HG02981 (cell line): ENCODE measurements around the gene NFIC.

Experiments used
- ATAC-seq: cut with Tn5 transposase; IDR thresholded peaks from one replicate; pipeline ENCODE4 v1.9.1; 2021; ENCODE audit warnings: mild to moderate bottlenecking, moderate library complexity; ENCODE audit not compliant: unreplicated experiment

NFIC gene

DNA sequence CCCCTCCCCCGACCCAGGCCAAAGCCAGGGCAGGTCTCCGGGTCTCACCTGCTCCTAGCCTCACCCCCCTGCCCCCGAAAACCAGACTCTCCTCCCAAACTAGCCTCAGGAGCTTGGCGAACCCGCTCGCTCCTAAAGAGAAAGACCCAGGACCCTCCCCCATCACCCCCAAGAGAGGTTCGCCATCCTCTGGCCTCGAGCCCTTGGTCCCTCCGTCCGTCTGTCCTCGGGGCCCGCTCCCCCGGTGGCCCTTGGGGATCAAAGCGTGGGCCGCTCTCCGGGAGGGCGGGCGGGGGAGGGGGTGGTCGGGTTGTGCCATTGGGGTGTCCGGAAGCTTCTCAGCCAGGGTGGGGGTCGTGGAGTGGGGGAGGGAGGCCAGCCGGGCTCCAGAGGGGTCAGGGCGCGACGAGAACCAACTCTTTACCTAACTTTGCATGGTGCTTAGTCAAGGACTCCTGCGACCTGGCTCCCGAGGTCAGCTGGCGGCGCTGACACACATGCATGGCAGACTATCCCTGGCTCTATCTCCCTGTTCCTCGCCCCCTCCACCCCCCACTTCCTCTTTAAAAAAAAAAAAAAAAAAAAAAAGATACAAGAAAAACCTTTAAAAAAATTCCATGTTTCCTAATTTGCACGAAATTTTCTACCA is 98.3 kb downstream of the NFIC start:
- no peak for ATAC-seq

DNA sequence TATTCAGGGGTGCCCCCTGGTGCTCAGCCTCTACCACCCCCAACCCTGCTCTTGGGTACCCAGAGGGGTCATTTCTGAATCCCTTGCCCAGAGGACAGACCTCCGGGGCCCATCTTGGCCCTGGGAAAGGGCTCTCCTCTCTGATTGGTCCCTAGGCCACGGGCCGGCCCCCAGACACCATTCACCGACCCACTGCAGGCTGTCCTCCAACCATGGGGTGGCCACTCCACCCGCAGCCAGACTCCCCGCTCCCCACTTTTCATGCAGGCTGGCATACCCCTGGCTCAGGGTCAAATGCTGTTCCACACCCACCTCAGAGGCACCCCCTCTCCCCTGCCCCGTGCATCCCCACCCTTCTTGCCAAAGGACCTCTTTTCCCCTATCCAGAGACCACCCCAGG is 99.2 kb downstream of the NFIC start:
- no peak for ATAC-seq

- no peak for ATAC-seq
Observed at GRCh38 chr19:3466635-3467034, 100.3 kb downstream of the NFIC start.

DNA sequence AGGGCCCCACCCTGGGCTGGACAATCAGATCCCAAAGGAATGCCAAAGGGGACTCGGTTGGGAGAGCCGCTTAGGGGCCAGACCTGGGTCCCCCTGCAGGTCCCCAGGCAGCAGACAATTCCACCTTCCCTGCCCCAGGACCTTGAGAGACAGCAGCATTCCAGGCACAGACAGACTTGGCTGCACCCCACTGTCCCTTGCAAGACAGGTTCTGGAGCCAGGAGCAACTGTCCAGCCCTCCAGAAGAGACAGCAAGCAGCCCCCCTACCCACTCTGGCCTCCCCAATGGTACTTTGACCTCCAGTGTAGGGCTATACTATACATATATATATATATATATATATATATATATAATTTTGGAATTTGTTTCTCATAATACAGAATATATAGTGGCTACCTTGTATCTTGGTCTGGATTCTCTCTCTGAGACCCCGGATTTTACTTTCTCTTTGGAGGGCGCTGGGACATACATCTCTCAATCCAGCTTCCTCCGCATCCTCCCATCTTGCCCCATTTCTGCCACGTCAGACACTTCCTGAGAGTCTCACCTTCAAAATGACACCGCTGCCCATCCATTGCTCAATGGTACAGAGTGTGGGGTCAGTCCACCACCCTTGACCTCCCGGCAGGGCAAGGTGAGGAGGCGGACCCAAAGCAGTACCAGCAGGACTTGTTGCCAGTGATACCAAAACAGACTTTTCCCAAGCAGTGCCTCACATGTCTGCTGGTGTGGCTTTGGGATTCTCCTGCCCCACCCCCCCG is 101.2 kb downstream of the NFIC start:
- ATAC-seq = no peak

DNA sequence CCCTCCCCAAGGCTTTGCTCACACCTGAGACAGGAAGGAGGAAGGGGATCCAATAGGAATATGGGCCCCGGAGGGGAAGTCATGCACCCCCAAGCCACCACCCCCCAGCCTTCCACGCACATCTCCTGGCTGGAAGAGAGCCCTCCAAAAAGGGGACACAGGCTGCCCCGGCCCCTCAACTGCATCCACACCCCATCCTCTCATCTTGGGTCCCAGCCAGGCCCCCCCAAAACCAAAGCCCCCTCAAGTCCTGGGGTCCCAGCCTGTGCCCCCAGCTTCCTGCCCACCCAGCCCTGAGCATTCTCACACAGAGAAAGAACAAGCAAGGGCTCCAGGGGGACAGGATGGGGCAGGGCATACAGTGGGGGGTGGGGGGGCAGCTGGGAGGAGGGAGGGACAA is 101.8 kb downstream of the NFIC start:
- ATAC-seq = no peak

- ATAC-seq = no peak
Observed at GRCh38 chr19:3469638-3470499, 103.5 kb downstream of the NFIC start.

DNA sequence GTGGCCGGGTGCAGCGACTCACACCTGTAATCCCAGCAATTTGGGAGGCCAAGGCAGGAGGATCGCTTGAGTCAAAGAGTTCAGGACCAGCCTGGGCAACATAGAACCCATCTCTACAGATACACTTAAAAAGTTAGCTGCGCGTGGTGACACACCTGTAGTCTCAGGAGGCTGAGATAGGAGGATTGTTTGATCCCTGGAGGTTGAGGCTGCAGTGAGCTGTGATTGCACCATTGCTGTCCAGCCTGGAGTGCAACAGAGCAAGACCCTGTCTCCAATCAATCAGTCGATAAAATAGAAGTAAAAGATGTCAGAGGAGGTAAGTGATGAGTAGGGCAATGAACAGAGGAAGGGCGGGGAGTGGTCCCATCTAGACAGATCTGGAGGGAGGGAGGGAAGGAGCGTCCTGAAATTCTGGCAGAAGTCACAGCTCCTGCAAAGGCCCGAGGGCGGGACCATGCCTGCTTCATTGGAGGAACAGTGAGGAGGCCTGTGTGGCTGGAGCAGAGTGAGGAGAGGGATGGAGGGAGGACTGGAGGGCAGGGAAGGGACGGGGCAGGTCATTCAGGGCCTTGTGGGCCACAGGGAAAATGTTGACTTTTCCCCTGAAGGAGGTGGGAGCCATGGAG is 104.2 kb downstream of the NFIC start:
- ATAC-seq = no peak

DNA sequence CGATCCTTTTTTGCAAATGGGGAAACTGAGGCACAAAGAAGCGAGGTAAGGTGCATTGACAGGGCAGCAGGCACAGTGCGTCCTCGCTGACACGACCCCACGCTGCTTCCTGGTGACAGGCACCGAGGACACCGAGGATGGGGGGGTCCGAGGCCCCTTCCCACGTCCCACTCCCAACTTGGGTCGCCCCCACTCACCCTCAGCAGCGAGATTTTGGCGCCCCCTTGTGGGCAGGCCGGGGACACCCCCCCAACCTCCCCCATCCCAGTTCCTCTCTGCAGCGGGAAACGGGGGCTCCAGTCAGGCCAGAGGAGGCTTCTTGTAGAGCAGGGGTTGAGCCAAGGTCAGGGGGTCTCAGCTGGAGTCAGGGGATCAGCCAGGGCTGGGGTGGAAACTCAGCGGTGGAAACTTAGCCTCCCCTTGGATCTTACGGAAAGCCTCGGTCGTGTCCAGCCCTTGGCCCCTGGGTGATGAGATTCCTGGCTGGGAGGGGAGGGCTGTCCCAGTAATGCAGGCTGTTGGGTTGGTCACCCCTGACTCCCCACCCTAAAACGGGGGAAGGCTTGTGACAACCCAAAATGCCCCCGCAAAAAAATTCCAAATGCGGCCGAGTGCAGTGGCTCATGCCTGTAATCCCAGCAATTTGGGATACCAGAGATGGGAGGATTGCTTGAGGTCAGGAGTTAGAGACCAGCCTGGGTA is 105.7 kb downstream of the NFIC start:
- no peak for ATAC-seq

GRCh38 chr19:3474010-3474409 is 107.6 kb downstream of the NFIC start:
- ATAC-seq = no peak

- no peak for ATAC-seq
Observed at GRCh38 chr19:3474614-3475013, 108.2 kb downstream of the NFIC start.

GRCh38 chr19:3475449-3475848 is 109.1 kb downstream of the NFIC start:
- ATAC-seq = no peak

DNA sequence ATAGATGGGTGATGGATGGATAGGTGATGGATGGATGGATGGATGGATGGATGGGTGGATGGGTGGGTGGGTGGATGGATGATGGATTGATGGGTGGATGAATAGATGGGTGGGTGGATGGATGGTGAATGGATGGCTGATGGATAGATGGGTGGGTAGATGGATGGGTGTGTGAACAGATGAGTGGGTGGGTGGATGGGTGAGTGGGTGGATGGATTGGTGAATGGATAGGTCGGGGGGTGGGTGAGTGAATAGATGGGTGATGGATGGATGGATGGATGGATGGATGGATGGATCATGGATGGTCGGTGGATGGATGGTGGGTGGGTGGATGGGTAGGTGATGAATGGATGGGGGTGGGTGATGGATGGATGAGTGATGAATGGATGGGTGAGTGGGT is 110.4 kb downstream of the NFIC start:
- ATAC-seq = no peak

DNA sequence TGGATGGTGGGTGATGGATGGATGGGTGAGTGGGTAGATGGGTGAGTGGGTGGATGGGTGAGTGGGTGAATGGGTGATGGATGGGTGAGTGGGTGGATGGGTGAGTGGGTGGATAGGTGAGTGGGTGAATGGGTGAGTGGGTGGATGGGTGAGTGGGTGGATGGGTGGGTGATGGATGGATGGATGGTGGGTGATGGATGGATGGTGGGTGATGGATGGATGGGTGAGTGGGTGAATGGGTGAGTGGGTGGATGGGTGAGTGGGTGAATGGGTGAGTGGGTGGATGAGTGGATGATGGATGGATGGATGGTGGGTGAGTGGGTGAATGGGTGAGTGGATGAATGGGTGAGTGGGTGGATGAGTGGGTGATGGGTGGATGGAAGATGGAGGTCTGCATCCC is 111.1 kb downstream of the NFIC start:
- no peak for ATAC-seq

- ATAC-seq = no peak
Observed at GRCh38 chr19:3477951-3478350, 111.6 kb downstream of the NFIC start.

DNA sequence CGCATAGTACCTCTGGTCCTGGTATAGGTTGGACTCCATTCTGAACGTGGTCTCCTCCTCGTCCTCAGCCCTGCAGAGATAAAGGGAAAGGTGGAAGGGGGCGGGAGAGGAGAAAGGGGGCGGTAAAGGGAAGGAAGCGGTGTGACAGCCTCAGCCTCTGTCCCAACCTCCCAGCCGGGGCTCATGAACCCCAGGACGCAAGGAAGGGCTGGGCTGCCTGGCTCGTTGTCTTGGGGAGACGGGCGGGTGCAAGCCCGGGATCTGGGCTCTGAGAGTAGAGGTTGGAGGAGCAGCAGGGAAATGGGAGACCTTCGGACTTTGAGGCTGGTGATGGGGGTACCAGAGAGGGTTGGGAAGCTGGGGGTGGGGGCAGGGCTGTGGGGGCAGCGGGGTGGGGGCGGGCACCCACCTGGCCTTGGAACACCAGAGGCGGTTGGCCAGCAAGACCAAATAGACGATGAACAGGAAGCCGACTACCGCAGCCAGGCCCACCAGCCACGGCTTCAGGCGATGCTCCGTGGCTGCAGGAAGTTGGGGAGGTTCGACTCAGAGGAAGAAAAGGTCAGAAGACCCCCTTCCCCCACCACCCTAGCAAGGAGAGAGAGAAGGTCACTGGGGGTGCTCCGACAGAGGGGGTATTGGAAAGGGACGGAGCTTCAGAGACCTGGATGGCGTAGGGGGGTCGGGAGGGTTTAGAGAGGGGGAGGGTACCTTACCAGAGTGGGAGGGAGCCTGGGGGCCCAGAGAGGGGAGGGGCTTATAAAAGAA is 112.2 kb downstream of the NFIC start:
- ATAC-seq = no peak

DNA sequence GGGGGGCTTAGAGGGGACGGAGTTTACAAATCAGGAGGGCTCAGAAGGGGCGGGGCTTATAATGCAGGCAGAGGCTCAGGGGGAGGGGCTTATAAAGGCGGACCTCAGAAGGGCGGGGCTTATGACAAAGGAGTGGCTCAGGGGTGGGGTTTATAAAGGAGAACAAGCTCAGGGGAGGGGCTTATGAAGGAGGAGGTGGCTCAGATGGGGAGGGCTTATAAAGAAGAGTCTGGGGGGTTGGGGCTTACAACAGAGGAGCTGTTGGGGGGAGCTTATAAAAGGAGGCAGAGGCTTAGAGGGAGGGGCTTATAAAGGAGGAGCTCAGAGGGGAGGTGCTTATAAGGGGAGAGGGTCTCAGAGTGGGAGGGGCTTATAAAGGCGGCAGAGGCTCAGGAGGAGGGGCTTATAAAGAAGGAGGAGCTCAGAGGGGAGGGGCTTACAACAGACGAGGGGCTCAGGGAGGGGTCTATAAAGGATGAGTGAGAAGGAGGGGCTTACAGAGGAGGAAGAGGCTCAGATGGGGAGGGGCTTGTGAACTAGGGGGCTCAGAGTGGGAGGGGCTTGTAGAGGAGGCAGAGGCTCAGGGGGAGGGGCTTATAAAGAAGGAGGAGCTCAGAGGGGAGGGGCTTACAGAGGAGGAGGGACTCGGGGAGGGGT is 112.9 kb downstream of the NFIC start:
- no peak for ATAC-seq

DNA sequence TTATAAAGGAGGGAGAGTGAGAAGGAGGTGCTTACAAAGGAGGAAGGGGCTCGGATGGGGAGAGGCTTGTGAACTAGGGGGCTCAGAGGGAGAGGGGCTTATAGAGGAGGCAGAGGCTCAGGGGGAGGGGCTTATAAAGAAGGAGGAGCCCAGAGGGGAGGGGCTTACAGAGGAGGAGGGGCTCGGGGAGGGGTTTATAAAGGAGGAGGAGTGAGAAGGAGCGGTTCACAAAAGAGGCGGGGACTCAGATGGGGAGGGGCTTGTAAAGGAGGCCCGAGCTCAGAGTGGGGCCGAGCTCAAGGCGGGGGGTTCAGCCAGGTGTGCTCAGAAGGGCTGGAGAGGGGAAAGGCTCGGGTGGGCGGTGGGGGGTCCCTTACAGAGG is 113.4 kb downstream of the NFIC start:
- ATAC-seq = no peak

- ATAC-seq = no peak
Observed at GRCh38 chr19:3480383-3481091, 114.2 kb downstream of the NFIC start, which contains the start of gene SMIM24. Gene SMIM24 (minus strand): TSS chr19:3480525. CDS start chr19:3480463, 62 bp downstream.
